WTC11 (cell line): ENCODE results near the gene KCNJ6. TPM values are rescaled to one million over a fixed set of nuclear protein-coding genes. Genes with fewer than 3 reads are reported as not detected.

Experiments used
- ATAC-seq: fragments of 200-7000 bp; cut with Tn5 transposase; 2 replicates; pipeline ENCODE4 v1.10.0; 2021; ENCODE audit warnings: mild to moderate bottlenecking, moderate library complexity
- CTCF ChIA-PET: fragments of 300-600 bp; sonication (Branson Sonifier 250); formaldehyde crosslinking; loops from one replicate; lab custom pipeline; 2021; ENCODE audit warnings: antibody characterized with exemption; lab: Charles Lee
- POLR2A ChIA-PET: fragments of 350-600 bp; sonication (Branson Sonifier 250); formaldehyde crosslinking; loops from one replicate; lab custom pipeline; 2021; ENCODE audit warnings: antibody characterized with exemption; lab: Charles Lee
- DNase-seq: peaks from one replicate; pipeline ENCODE4 v3.0.0; 2021; ENCODE audit warnings: low spot score
- H3K27ac Mint-ChIP-seq: 2 replicates; pipeline ENCODE4 v1.8.0; 2021; ENCODE audit warnings: mixed read lengths
- H3K27me3 Mint-ChIP-seq: 2 replicates; pipeline ENCODE4 v1.8.0; 2021; ENCODE audit warnings: low read depth, mild to moderate bottlenecking, moderate library complexity, mixed read lengths
- H3K36me3 Mint-ChIP-seq: 2 replicates; pipeline ENCODE4 v1.8.0; 2021; ENCODE audit warnings: mixed read lengths
- H3K4me1 Mint-ChIP-seq: 2 replicates; pipeline ENCODE4 v1.8.0; 2022; ENCODE audit warnings: mixed read lengths
- H3K4me3 Mint-ChIP-seq: 2 replicates; pipeline ENCODE4 v1.8.0; 2021; ENCODE audit warnings: mild to moderate bottlenecking, moderate library complexity, mixed read lengths
- H3K9me3 Mint-ChIP-seq: 2 replicates; pipeline ENCODE4 v1.8.0; 2021; ENCODE audit warnings: mixed read lengths
- ATF1 ChIP-seq: sonication (generic); formaldehyde crosslinking; IDR thresholded peaks from 2 replicates; pipeline ENCODE4 v1.8.1; 2023; ENCODE audit warnings: mild to moderate bottlenecking, moderate library complexity, missing genetic modification reagents
- CREM ChIP-seq: sonication (generic); formaldehyde crosslinking; IDR thresholded peaks from 2 replicates; pipeline ENCODE4 v1.8.1; 2022; ENCODE audit warnings: mild to moderate bottlenecking, missing genetic modification reagents, moderate library complexity
- GRHL2 ChIP-seq: fragments of 250-450 bp; sonication (Bioruptor Pico); IDR thresholded peaks from 2 replicates; pipeline ENCODE4 v1.8.0; 2022; ENCODE audit warnings: mild to moderate bottlenecking, moderate library complexity; ENCODE audit not compliant: insufficient replicate concordance, severe bottlenecking
- MXD4 ChIP-seq: fragments of 250-450 bp; sonication (Bioruptor Pico); IDR thresholded peaks from 2 replicates; pipeline ENCODE4 v1.8.0; 2021; ENCODE audit warnings: mild to moderate bottlenecking, moderate library complexity, borderline replicate concordance
- RELA ChIP-seq: sonication (generic); formaldehyde crosslinking; IDR thresholded peaks from 2 replicates; pipeline ENCODE4 v1.8.1; 2022; ENCODE audit warnings: missing genetic modification reagents, mild to moderate bottlenecking, borderline replicate concordance
- RORB ChIP-seq: fragments of 250-450 bp; sonication (Bioruptor Pico); IDR thresholded peaks from 2 replicates; pipeline ENCODE4 v1.9.0; 2021; ENCODE audit warnings: mild to moderate bottlenecking
- TCF7 ChIP-seq: sonication (generic); formaldehyde crosslinking; IDR thresholded peaks from 2 replicates; pipeline ENCODE4 v1.8.0; 2022; ENCODE audit warnings: mild to moderate bottlenecking, low read depth, missing genetic modification reagents, moderate library complexity
- ZNF121 ChIP-seq: sonication (generic); formaldehyde crosslinking; IDR thresholded peaks from 2 replicates; pipeline ENCODE4 v1.8.0; 2023; ENCODE audit warnings: missing genetic modification reagents
- total RNA-seq: library from RNA; stranded (reverse); gene quantifications from 3 replicates; pipeline ENCODE4 v1.2.3, GENCODE V29; 2021
- TF ChIP-seq, protein P1 (sequence below): sonication (generic); formaldehyde crosslinking; IDR thresholded peaks from 2 replicates; pipeline ENCODE4 v1.8.1; 2023; ENCODE audit warnings: mild to moderate bottlenecking, missing genetic modification reagents
- TF ChIP-seq, protein P2 (sequence below): fragments of 250-450 bp; sonication (Bioruptor Pico); IDR thresholded peaks from 2 replicates; pipeline ENCODE4 v1.9.0; 2021; ENCODE audit warnings: mild to moderate bottlenecking
- TF ChIP-seq, protein P3 (sequence below): sonication (generic); formaldehyde crosslinking; IDR thresholded peaks from 2 replicates; pipeline ENCODE4 v1.8.0; 2022; ENCODE audit warnings: mild to moderate bottlenecking, missing genetic modification reagents
- TF ChIP-seq, protein P4 (sequence below): sonication (generic); formaldehyde crosslinking; IDR thresholded peaks from 2 replicates; pipeline ENCODE4 v1.8.1; 2022; ENCODE audit warnings: mild to moderate bottlenecking, missing genetic modification reagents, moderate library complexity, borderline replicate concordance
- TF ChIP-seq, protein P5 (sequence below): sonication (generic); formaldehyde crosslinking; IDR thresholded peaks from 2 replicates; pipeline ENCODE4 v1.8.0; 2022; ENCODE audit warnings: missing genetic modification reagents
- TF ChIP-seq, protein P6 (sequence below): fragments of 250-450 bp; sonication (Bioruptor Pico); IDR thresholded peaks from 2 replicates; pipeline ENCODE4 v1.9.0; 2021; ENCODE audit warnings: mild to moderate bottlenecking

KCNJ6 gene
- total RNA-seq, 1 experiment from 2014 or later: 0.35 TPM

DNA sequence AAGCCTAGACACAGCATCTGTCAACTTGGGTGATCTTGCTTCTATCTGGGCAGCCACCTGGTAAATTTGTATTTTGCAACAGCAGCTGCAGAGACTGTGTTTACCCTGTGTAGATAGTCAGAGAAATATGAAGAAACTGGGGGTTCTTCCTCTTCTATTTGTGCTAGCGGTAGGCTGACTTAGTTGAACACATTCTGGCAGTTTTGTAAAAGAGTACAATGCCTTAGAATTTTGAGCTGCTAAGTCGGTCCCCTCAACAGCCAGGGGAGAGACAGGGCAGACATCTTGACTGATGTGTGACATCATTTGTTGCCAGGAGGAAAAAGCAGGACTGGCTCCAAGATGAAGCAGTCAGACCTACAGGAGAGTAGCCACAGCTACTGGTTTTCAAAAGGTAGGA is 53.7 kb downstream of the KCNJ6 start:
- H3K9me3 Mint-ChIP-seq: peaks cover 12% of the 10 kb centered on the region
- ChIA-PET POLR2A (no interaction called here), CTCF (interaction anchor here (1.0 kb wide), 1 partner anchor 104 kb away, joined by 4 read pairs; no protein-coding TSS in a partner anchor)
- H3K27me3 Mint-ChIP-seq: no peaks in the 10 kb centered on the region
- no peak overlapping the region for H3K4me3 Mint-ChIP-seq
- H3K36me3 Mint-ChIP-seq: no peaks in the 10 kb centered on the region
- H3K27ac Mint-ChIP-seq: no peak overlapping the region
- DNase-seq: no peak
- ATAC-seq: peak; percentile 77
- TF ChIP-seq CREM (CRISPR knock-in tag): no peak
- TF ChIP-seq, protein P1, sequence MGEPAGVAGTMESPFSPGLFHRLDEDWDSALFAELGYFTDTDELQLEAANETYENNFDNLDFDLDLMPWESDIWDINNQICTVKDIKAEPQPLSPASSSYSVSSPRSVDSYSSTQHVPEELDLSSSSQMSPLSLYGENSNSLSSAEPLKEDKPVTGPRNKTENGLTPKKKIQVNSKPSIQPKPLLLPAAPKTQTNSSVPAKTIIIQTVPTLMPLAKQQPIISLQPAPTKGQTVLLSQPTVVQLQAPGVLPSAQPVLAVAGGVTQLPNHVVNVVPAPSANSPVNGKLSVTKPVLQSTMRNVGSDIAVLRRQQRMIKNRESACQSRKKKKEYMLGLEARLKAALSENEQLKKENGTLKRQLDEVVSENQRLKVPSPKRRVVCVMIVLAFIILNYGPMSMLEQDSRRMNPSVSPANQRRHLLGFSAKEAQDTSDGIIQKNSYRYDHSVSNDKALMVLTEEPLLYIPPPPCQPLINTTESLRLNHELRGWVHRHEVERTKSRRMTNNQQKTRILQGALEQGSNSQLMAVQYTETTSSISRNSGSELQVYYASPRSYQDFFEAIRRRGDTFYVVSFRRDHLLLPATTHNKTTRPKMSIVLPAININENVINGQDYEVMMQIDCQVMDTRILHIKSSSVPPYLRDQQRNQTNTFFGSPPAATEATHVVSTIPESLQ (CRISPR knock-in tag): no peak
- TF ChIP-seq, protein P2, sequence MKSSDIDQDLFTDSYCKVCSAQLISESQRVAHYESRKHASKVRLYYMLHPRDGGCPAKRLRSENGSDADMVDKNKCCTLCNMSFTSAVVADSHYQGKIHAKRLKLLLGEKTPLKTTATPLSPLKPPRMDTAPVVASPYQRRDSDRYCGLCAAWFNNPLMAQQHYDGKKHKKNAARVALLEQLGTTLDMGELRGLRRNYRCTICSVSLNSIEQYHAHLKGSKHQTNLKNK (CRISPR knock-in tag): no peak
- TF ChIP-seq, protein P3, sequence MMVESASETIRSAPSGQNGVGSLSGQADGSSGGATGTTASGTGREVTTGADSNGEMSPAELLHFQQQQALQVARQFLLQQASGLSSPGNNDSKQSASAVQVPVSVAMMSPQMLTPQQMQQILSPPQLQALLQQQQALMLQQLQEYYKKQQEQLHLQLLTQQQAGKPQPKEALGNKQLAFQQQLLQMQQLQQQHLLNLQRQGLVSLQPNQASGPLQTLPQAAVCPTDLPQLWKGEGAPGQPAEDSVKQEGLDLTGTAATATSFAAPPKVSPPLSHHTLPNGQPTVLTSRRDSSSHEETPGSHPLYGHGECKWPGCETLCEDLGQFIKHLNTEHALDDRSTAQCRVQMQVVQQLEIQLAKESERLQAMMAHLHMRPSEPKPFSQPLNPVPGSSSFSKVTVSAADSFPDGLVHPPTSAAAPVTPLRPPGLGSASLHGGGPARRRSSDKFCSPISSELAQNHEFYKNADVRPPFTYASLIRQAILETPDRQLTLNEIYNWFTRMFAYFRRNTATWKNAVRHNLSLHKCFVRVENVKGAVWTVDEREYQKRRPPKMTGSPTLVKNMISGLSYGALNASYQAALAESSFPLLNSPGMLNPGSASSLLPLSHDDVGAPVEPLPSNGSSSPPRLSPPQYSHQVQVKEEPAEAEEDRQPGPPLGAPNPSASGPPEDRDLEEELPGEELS (CRISPR knock-in tag): no peak
- no peak for TF ChIP-seq RORB (CRISPR knock-in tag)
- TF ChIP-seq ZNF121 (CRISPR knock-in tag): no peak
- TF ChIP-seq ATF1 (CRISPR knock-in tag): no peak
- H3K4me1 Mint-ChIP-seq: no peaks in the 10 kb centered on the region

DNA sequence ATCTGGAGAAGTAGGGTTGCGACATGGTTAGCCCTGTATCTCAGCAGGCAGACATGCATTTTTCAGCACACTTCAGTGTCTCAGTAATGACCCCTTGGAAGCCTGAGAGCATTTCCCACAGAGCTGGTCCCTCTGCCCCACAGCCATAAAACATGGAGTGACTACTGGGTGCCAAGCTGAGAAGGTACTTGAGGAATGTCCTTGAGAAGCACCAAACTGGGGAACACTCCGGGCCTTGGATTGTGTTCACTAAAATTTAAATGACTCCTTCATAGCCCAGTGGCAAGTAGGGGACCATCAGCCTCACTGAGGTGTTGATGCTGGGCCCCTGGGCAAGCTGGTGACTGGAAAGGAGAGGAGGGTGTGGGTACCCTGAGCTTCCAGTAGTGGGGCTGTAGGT is 54.7 kb downstream of the KCNJ6 start:
- Mint-ChIP-seq H3K4me1 (no peaks in the 10 kb centered on the region), H3K36me3 (no peaks in the 10 kb centered on the region), H3K27me3 (no peaks in the 10 kb centered on the region), H3K4me3 (no peak overlapping the region), H3K9me3 (peaks cover 12% of the 10 kb centered on the region), H3K27ac (no peak overlapping the region)
- ATAC-seq: no peak
- CTCF ChIA-PET: no interaction called here
- POLR2A ChIA-PET: no interaction called here
- DNase-seq: no peak
- TF ChIP-seq, protein P2 (CRISPR knock-in tag): no peak
- TF ChIP-seq ZNF121 (CRISPR knock-in tag) (no peak), GRHL2 (no peak), TCF7 (CRISPR knock-in tag) (no peak), RELA (CRISPR knock-in tag) (no peak), MXD4 (CRISPR knock-in tag) (no peak)
- TF ChIP-seq, protein P4, sequence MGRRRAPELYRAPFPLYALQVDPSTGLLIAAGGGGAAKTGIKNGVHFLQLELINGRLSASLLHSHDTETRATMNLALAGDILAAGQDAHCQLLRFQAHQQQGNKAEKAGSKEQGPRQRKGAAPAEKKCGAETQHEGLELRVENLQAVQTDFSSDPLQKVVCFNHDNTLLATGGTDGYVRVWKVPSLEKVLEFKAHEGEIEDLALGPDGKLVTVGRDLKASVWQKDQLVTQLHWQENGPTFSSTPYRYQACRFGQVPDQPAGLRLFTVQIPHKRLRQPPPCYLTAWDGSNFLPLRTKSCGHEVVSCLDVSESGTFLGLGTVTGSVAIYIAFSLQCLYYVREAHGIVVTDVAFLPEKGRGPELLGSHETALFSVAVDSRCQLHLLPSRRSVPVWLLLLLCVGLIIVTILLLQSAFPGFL (CRISPR knock-in tag): no peak
- TF ChIP-seq, protein P5, sequence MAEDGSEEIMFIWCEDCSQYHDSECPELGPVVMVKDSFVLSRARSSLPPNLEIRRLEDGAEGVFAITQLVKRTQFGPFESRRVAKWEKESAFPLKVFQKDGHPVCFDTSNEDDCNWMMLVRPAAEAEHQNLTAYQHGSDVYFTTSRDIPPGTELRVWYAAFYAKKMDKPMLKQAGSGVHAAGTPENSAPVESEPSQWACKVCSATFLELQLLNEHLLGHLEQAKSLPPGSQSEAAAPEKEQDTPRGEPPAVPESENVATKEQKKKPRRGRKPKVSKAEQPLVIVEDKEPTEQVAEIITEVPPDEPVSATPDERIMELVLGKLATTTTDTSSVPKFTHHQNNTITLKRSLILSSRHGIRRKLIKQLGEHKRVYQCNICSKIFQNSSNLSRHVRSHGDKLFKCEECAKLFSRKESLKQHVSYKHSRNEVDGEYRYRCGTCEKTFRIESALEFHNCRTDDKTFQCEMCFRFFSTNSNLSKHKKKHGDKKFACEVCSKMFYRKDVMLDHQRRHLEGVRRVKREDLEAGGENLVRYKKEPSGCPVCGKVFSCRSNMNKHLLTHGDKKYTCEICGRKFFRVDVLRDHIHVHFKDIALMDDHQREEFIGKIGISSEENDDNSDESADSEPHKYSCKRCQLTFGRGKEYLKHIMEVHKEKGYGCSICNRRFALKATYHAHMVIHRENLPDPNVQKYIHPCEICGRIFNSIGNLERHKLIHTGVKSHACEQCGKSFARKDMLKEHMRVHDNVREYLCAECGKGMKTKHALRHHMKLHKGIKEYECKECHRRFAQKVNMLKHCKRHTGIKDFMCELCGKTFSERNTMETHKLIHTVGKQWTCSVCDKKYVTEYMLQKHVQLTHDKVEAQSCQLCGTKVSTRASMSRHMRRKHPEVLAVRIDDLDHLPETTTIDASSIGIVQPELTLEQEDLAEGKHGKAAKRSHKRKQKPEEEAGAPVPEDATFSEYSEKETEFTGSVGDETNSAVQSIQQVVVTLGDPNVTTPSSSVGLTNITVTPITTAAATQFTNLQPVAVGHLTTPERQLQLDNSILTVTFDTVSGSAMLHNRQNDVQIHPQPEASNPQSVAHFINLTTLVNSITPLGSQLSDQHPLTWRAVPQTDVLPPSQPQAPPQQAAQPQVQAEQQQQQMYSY: no peak
- TF ChIP-seq, protein P6, sequence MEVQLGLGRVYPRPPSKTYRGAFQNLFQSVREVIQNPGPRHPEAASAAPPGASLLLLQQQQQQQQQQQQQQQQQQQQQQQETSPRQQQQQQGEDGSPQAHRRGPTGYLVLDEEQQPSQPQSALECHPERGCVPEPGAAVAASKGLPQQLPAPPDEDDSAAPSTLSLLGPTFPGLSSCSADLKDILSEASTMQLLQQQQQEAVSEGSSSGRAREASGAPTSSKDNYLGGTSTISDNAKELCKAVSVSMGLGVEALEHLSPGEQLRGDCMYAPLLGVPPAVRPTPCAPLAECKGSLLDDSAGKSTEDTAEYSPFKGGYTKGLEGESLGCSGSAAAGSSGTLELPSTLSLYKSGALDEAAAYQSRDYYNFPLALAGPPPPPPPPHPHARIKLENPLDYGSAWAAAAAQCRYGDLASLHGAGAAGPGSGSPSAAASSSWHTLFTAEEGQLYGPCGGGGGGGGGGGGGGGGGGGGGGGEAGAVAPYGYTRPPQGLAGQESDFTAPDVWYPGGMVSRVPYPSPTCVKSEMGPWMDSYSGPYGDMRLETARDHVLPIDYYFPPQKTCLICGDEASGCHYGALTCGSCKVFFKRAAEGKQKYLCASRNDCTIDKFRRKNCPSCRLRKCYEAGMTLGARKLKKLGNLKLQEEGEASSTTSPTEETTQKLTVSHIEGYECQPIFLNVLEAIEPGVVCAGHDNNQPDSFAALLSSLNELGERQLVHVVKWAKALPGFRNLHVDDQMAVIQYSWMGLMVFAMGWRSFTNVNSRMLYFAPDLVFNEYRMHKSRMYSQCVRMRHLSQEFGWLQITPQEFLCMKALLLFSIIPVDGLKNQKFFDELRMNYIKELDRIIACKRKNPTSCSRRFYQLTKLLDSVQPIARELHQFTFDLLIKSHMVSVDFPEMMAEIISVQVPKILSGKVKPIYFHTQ (CRISPR knock-in tag): no peak
- TF ChIP-seq, all 79 proteins: peak for 0
